H9 (cell line): ENCODE measurements around the gene PSMB8. TPM values are rescaled to one million over a fixed set of nuclear protein-coding genes. Genes with fewer than 3 reads are reported as not detected.
A peak's percentile ranks its signal among the peaks of the same experiment; 100 is the strongest.

Experiments
- DNase-seq: peaks from one replicate; pipeline ENCODE4 v3.0.0-alpha.2; 2017
- H2AFZ ChIP-seq: one replicate; pipeline ENCODE4 v1.6.1; 2013; ENCODE audit warnings: mild to moderate bottlenecking, low read length, control low read depth, moderate library complexity
- H2AK5ac ChIP-seq: 2 replicates; pipeline ENCODE4 v1.6.1; 2013; ENCODE audit warnings: low read length, control low read depth, mixed read lengths; ENCODE audit not compliant: insufficient read length
- H2BK120ac ChIP-seq: one replicate; pipeline ENCODE4 v1.6.1; 2013; ENCODE audit warnings: low read depth, mild to moderate bottlenecking, low read length, control low read depth, inconsistent platforms; ENCODE audit not compliant: poor library complexity, severe bottlenecking
- H2BK12ac ChIP-seq: 2 replicates; pipeline ENCODE4 v1.6.1; 2013; ENCODE audit warnings: low read length, control low read depth, mixed read lengths, low read depth; ENCODE audit not compliant: insufficient read length
- H2BK15ac ChIP-seq: 2 replicates; pipeline ENCODE4 v1.6.1; 2013; ENCODE audit warnings: low read depth, low read length, control low read depth
- H2BK20ac ChIP-seq: one replicate; pipeline ENCODE4 v1.6.1; 2013; ENCODE audit warnings: low read depth, mild to moderate bottlenecking, low read length, control low read depth, inconsistent platforms; ENCODE audit not compliant: poor library complexity, severe bottlenecking
- H2BK5ac ChIP-seq: 2 replicates; pipeline ENCODE4 v1.6.1; 2013; ENCODE audit warnings: low read length, control low read depth, mixed read lengths; ENCODE audit not compliant: insufficient read length
- H3K14ac ChIP-seq: 2 replicates; pipeline ENCODE4 v1.6.1; 2013; ENCODE audit warnings: low read length, control low read depth; ENCODE audit not compliant: insufficient read depth
- H3K18ac ChIP-seq: 2 replicates; pipeline ENCODE4 v1.6.1; 2013; ENCODE audit warnings: low read depth, mild to moderate bottlenecking, mixed read lengths, low read length, control low read depth; ENCODE audit not compliant: insufficient read length
- H3K23ac ChIP-seq: 2 replicates; pipeline ENCODE4 v1.6.1; 2013; ENCODE audit warnings: low read length, control low read depth, mixed read lengths, low read depth; ENCODE audit not compliant: insufficient read length
- H3K23me2 ChIP-seq: 2 replicates; pipeline ENCODE4 v1.6.1; 2013; ENCODE audit warnings: low read depth, mild to moderate bottlenecking, mixed read lengths, low read length, control low read depth; ENCODE audit not compliant: insufficient read length, poor library complexity, severe bottlenecking
- H3K27ac ChIP-seq: 2 replicates; pipeline ENCODE4 v1.5.1; 2013; ENCODE audit warnings: low read length, control low read depth, mixed read lengths, low read depth; ENCODE audit not compliant: insufficient read length
- H3K27me3 ChIP-seq: 2 replicates; pipeline ENCODE4 v1.6.1; 2013; ENCODE audit warnings: low read length, control low read depth, inconsistent platforms; ENCODE audit not compliant: insufficient read depth
- H3K4ac ChIP-seq: 2 replicates; pipeline ENCODE4 v1.6.1; 2013; ENCODE audit warnings: low read depth, mild to moderate bottlenecking, control low read depth, inconsistent platforms, low read length, moderate library complexity
- H3K4me1 ChIP-seq: 2 replicates; pipeline ENCODE4 v1.6.1; 2013; ENCODE audit warnings: low read length, control low read depth, inconsistent platforms; ENCODE audit not compliant: insufficient read depth
- H3K4me2 ChIP-seq: 2 replicates; pipeline ENCODE4 v1.6.1; 2013; ENCODE audit warnings: low read length, control low read depth, mixed read lengths; ENCODE audit not compliant: insufficient read length, insufficient read depth
- H3K56ac ChIP-seq: 2 replicates; pipeline ENCODE4 v1.6.1; 2013; ENCODE audit warnings: low read depth, mild to moderate bottlenecking, mixed read lengths, low read length, control low read depth; ENCODE audit not compliant: insufficient read length
- H3K79me1 ChIP-seq: 2 replicates; pipeline ENCODE4 v1.6.1; 2013; ENCODE audit warnings: low read depth, mild to moderate bottlenecking, moderate library complexity, low read length, control low read depth, inconsistent platforms; ENCODE audit not compliant: insufficient read depth, poor library complexity, severe bottlenecking
- H3K79me2 ChIP-seq: 2 replicates; pipeline ENCODE4 v1.6.1; 2013; ENCODE audit warnings: low read length, control low read depth, inconsistent platforms; ENCODE audit not compliant: insufficient read depth
- H3K9ac ChIP-seq: 2 replicates; pipeline ENCODE4 v1.6.1; 2013; ENCODE audit warnings: low read length, control low read depth, mixed read lengths; ENCODE audit not compliant: insufficient read length; ENCODE audit errors: extremely low read depth
- H3K9me3 ChIP-seq: one replicate; pipeline ENCODE4 v1.6.1; 2013; ENCODE audit warnings: low read depth, low read length, inconsistent platforms; ENCODE audit not compliant: control insufficient read depth
- H3T11ph ChIP-seq: one replicate; pipeline ENCODE4 v1.6.1; 2013; ENCODE audit warnings: mild to moderate bottlenecking, low read length, control low read depth, inconsistent platforms
- H4K20me1 ChIP-seq: one replicate; pipeline ENCODE4 v1.6.1; 2013; ENCODE audit not compliant: control insufficient read depth, insufficient read length, insufficient read depth
- H4K5ac ChIP-seq: 2 replicates; pipeline ENCODE4 v1.6.1; 2013; ENCODE audit warnings: low read depth, mild to moderate bottlenecking, mixed read lengths, low read length, control low read depth; ENCODE audit not compliant: insufficient read length
- H4K8ac ChIP-seq: replicated peaks from 2 replicates; pipeline ENCODE4 v1.6.1; 2013; ENCODE audit warnings: low read length, control low read depth, mixed read lengths, low read depth; ENCODE audit not compliant: insufficient read length
- H4K91ac ChIP-seq: 2 replicates; pipeline ENCODE4 v1.6.1; 2013; ENCODE audit warnings: low read depth, mild to moderate bottlenecking, moderate library complexity, mixed read lengths, low read length, control low read depth; ENCODE audit not compliant: insufficient read length
- H3K27ac Mint-ChIP-seq, 3 experiments: 2 replicates in 2 of 3; 3 replicates in 1 of 3; pipeline ENCODE4 v1.8.0; 2020 to 2021; ENCODE audit warnings: mixed read lengths in 3 of 3, mild to moderate bottlenecking in 1 of 3, moderate library complexity in 1 of 3
- H3K27me3 Mint-ChIP-seq: 2 replicates; pipeline ENCODE4 v1.8.0; 2021; ENCODE audit warnings: low read depth, mild to moderate bottlenecking, moderate library complexity, mixed read lengths
- H3K36me3 Mint-ChIP-seq, 3 experiments: 2 replicates in 2 of 3; 3 replicates in 1 of 3; pipeline ENCODE4 v1.8.0; 2020 to 2021; ENCODE audit warnings: low read depth in 3 of 3, mixed read lengths in 3 of 3; ENCODE audit not compliant: insufficient read depth in 1 of 3
- H3K4me1 Mint-ChIP-seq, 2 experiments: 2 replicates each; pipeline ENCODE4 v1.8.0; 2020; ENCODE audit warnings: mixed read lengths in 2 of 2
- H3K4me3 Mint-ChIP-seq, 2 experiments: 2 replicates in 1 of 2; 3 replicates in 1 of 2; pipeline ENCODE4 v1.8.0; 2020 to 2021; ENCODE audit warnings: mild to moderate bottlenecking in 2 of 2, mixed read lengths in 2 of 2, moderate library complexity in 1 of 2
- H3K9me3 Mint-ChIP-seq, 2 experiments: 2 replicates in 1 of 2; 3 replicates in 1 of 2; pipeline ENCODE4 v1.8.0; 2020; ENCODE audit warnings: mild to moderate bottlenecking in 2 of 2, mixed read lengths in 2 of 2, moderate library complexity in 1 of 2
- CTCF ChIP-seq: fragments of 200-600 bp; sonication (generic); conservative IDR thresholded peaks from 3 replicates; pipeline ENCODE4 v1.8.0; 2021; ENCODE audit warnings: antibody characterized with exemption, mild to moderate bottlenecking
- WGBS: extraction: QIAGEN DNeasy Blood & Tissue Kit; methylation state at CpG from one replicate; pipeline ENCODE4 v1.1.7; 2013; ENCODE audit warnings: missing lambda C conversion rate, low lambda C conversion rate, mixed read lengths; ENCODE audit not compliant: insufficient read length; ENCODE audit errors: extremely low coverage; 5-methylcytosine and 5-hydroxymethylcytosine counted together
- total RNA-seq: library from RNA; stranded (reverse); gene quantifications from 2 replicates; pipeline ENCODE4 v1.2.1, GENCODE V29; 2021

The PSMB8 gene
- total RNA-seq, 1 experiment from 2014 or later: 19.1 TPM

DNA sequence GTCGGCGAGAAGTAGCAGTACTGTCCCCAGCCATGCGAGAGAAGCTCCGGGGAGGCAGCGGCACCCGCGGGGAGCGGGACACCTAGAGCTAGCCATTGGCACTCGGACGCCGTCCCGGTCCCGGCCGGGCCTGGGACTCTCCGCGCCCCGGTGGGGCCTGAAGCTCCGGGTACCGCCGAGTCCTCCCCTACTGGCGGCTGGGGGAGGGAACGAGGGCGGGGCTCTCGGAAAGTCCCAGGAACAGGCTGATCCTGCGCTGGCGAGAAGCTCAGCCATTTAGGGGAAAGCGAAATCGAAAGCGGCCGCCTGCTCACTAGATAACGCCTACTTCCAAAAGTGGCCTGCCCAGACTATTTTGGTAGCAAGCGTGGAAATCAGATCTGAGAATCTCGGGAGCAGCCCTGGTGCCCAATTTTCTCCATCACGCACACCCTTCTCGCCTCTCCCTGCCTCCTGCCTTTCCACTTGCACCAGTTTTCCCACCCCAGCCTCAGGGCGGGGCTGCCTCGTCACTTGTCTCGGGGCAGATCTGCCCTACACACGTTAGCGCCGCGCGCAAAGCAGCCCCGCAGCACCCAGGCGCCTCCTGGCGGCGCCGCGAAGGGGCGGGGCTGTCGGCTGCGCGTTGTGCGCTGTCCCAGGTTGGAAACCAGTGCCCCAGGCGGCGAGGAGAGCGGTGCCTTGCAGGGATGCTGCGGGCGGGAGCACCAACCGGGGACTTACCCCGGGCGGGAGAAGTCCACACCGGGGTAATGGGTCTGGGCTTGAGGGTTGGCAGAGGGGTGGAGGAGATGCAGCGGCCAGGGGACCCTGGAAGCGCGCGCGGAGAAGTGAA, 9.9 kb upstream of the PSMB8 start, which contains the start of the genes PSMB9 and TAP1:
Gene PSMB9, plus strand, starts transcription at position 652 of the 835 bp plus-strand sequence. Its CDS starts 38 bp downstream, at position 690.
Gene TAP1, minus strand, starts transcription at position 164 of the 835 bp plus-strand sequence. Its CDS starts 68 bp downstream, at position 96.
- Histone ChIP-seq H3K27ac (no peak within 1 kb of the TSS), H3K23ac (no peak within 1 kb of the TSS), H3K56ac (no peak within 1 kb of the TSS), H2BK12ac (no peak within 1 kb of the TSS), H3K4ac (no peak within 1 kb of the TSS), H2AK5ac (no peak within 1 kb of the TSS), H3K4me1 (no peaks in the 10 kb centered on the region; the same call in 1 of the 2 replicates), H3K27me3 (peaks cover 6% of the 10 kb centered on the region; the same call in 1 of the 2 replicates), H3T11ph (no peak within 1 kb of the TSS), H2BK20ac (no peak within 1 kb of the TSS), H3K23me2 (peaks cover 16% of the 10 kb centered on the region), H4K91ac (no peak within 1 kb of the TSS), H3K9ac (no peak within 1 kb of the TSS), H3K4me2 (peak within 1 kb of the TSS; percentile 96), H3K14ac (peak within 1 kb of the TSS; percentile 85), H2BK120ac (no peak within 1 kb of the TSS), H4K20me1 (no peaks in the 10 kb centered on the region), H2BK15ac (no peak within 1 kb of the TSS), H4K8ac (no peak within 1 kb of the TSS), H3K18ac (peak within 1 kb of the TSS; percentile 72), H3K79me2 (no peaks in the 10 kb centered on the region), H3K9me3 (no peaks in the 10 kb centered on the region), H2BK5ac (no peak within 1 kb of the TSS), H3K79me1 (no peaks in the 10 kb centered on the region), H4K5ac (no peak within 1 kb of the TSS), H2AFZ (peak within 1 kb of the TSS; percentile 51)
- Mint-ChIP-seq H3K4me1 (peaks cover 14 to 21% of the 10 kb centered on the region in 2 experiments), H3K27me3 (peaks cover 73% of the 10 kb centered on the region), H3K36me3 (peaks cover 0 to 12% (median 5%) of the 10 kb centered on the region in 3 experiments; a peak in 5 of 7 replicates), H3K4me3 (peak within 1 kb of the TSS; percentile 89 to 92), H3K27ac (peak within 1 kb of the TSS in 2 of 3 experiments; percentile 87 to 92; a peak in 5 of 7 replicates), H3K9me3 (no peaks in the 10 kb centered on the region)
- no CpG with 5 or more reads among the region's 68 CpGs for WGBS
- DNase-seq: peak; percentile 95
- TF ChIP-seq CTCF: peak; percentile 71
